AG04450 (cell line): ENCODE measurements around the gene DDR2. TPM values are rescaled to one million over a fixed set of nuclear protein-coding genes. Genes with fewer than 3 reads are reported as not detected.

Experiments used
- CTCF ChIA-PET: fragments of 300-600, 350-600 bp; formaldehyde crosslinking; extraction: SDS; loops from one replicate; lab custom pipeline; 2022; ENCODE audit warnings: antibody characterized with exemption, inconsistent platforms; lab: Charles Lee
- POLR2A ChIA-PET: fragments of 350-600 bp; formaldehyde crosslinking; extraction: SDS; loops from one replicate; lab custom pipeline; 2021; ENCODE audit warnings: antibody characterized with exemption, inconsistent platforms; lab: Yijun Ruan, JAX
- DNase-seq: peaks from one replicate; pipeline ENCODE4 v3.0.0-alpha.2; 2011; ENCODE audit warnings: low read depth, low spot score
- H3K27ac ChIP-seq: one replicate; pipeline ENCODE4 v1.5.1; 2012; ENCODE audit warnings: low read depth, low read length, control low read depth
- H3K27me3 ChIP-seq: one replicate; pipeline ENCODE4 v1.6.0; 2012; ENCODE audit warnings: low read length; ENCODE audit not compliant: control insufficient read depth, insufficient read depth
- H3K4me3 ChIP-seq: 2 replicates; pipeline ENCODE4 v1.5.1; 2011; ENCODE audit warnings: mild to moderate bottlenecking, low read depth, low read length, control low read depth
- H3K9me3 ChIP-seq: 2 replicates; pipeline ENCODE4 v1.5.1; 2012; ENCODE audit warnings: low read length; ENCODE audit not compliant: control insufficient read depth, insufficient read depth
- polyA plus RNA-seq: library from polyadenylated mRNA; depleted of rRNA; stranded (reverse); fragments of >200 nt; gene quantifications from 2 replicates; pipeline ENCODE4 v1.2.3, GENCODE V29; 2011
- TF ChIP-seq, protein P1 (sequence below): IDR thresholded peaks from 2 replicates; pipeline ENCODE4 v1.5.1; 2011; ENCODE audit warnings: low read depth, low read length, control low read depth, inconsistent platforms

Gene DDR2
- polyA plus RNA-seq, 1 experiment = 194 TPM

DNA sequence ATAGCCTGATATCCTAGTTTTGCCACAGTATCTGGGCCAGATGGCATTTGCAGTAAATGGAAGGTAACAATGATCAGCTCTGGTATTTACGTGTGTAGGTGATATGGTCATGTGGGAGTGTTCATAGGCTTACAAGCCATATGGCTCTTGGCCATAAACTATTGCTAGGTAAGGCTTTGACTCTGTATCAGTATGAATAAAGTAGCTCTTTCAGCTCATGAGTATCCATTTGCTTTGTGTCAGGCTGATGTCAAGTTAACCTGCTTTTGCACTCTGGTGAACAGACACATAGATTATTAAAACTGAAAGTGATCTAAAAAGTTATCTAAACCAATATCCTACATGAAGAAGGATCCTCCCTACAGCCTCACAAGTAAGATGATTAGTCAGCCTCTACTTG is 69.0 kb downstream of the DDR2 start:
- POLR2A ChIA-PET = interaction anchor here (0.7 kb wide), 1 partner anchor 43 kb away, joined by 4 read pairs; no protein-coding TSS in a partner anchor
- CTCF ChIA-PET = interaction anchor here (0.7 kb wide), 1 partner anchor 28 kb away, joined by 3 read pairs; no protein-coding TSS in a partner anchor
- TF ChIP-seq, protein P1, sequence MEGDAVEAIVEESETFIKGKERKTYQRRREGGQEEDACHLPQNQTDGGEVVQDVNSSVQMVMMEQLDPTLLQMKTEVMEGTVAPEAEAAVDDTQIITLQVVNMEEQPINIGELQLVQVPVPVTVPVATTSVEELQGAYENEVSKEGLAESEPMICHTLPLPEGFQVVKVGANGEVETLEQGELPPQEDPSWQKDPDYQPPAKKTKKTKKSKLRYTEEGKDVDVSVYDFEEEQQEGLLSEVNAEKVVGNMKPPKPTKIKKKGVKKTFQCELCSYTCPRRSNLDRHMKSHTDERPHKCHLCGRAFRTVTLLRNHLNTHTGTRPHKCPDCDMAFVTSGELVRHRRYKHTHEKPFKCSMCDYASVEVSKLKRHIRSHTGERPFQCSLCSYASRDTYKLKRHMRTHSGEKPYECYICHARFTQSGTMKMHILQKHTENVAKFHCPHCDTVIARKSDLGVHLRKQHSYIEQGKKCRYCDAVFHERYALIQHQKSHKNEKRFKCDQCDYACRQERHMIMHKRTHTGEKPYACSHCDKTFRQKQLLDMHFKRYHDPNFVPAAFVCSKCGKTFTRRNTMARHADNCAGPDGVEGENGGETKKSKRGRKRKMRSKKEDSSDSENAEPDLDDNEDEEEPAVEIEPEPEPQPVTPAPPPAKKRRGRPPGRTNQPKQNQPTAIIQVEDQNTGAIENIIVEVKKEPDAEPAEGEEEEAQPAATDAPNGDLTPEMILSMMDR = no peak

DNA sequence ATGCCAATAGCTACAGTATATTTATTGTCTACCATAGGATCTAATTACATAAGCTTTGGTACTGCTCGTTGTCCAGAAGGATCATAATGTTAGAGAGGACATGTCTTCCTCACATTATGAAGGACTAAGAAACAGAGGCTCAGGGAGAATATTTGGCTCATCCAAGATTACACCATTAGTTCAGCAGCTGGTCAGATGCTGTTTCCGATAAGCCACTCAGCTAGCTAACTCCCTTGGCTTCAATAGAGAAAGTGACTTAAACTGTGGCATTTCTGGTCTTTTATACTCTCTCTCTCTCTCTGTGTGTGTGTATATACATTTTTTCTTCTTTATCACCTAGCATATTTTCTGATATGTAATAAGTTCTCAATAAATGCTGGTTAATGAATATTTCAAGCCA is 70.4 kb downstream of the DDR2 start:
- ChIA-PET CTCF (no interaction called here), POLR2A (no interaction called here)
- no peak for DNase-seq
- no peaks in the 10 kb centered on the region for H3K27me3 ChIP-seq
- TF ChIP-seq, protein P1 = no peak
- no peak overlapping the region for H3K27ac ChIP-seq
- H3K4me3 ChIP-seq = no peak overlapping the region
- no peaks in the 10 kb centered on the region for H3K9me3 ChIP-seq

More for the DNA sequence above, 69.0 kb downstream of the DDR2 start:
- H3K27me3 ChIP-seq = no peaks in the 10 kb centered on the region
- H3K27ac ChIP-seq = no peak overlapping the region
- no peak for DNase-seq
- H3K4me3 ChIP-seq = no peak overlapping the region
- no peaks in the 10 kb centered on the region for H3K9me3 ChIP-seq

DNA sequence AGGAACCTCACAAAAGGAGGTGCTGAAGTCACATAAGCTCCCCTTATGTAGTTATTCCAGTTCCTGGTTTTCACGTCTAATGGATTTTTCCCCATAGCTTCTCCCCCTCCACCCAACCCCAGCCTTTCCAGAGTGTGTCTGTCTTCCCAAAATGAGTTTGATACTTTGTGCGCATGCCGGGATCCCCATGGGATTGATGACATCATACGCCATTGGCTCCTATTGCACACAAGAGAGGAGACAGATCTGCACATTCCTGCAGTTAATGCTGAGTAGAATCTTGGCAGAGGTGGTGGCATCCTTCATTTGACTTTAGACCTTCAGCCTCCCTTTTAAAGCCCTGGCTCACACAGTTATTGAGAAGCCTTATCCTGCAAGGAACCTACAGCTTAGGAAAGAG is 71.4 kb downstream of the DDR2 start:
- no peak overlapping the region for H3K4me3 ChIP-seq
- ChIA-PET CTCF (no interaction called here), POLR2A (no interaction called here)
- H3K27ac ChIP-seq = no peak overlapping the region
- no peaks in the 10 kb centered on the region for H3K9me3 ChIP-seq
- no peaks in the 10 kb centered on the region for H3K27me3 ChIP-seq
- TF ChIP-seq, protein P1 = no peak
- DNase-seq = no peak

DNA sequence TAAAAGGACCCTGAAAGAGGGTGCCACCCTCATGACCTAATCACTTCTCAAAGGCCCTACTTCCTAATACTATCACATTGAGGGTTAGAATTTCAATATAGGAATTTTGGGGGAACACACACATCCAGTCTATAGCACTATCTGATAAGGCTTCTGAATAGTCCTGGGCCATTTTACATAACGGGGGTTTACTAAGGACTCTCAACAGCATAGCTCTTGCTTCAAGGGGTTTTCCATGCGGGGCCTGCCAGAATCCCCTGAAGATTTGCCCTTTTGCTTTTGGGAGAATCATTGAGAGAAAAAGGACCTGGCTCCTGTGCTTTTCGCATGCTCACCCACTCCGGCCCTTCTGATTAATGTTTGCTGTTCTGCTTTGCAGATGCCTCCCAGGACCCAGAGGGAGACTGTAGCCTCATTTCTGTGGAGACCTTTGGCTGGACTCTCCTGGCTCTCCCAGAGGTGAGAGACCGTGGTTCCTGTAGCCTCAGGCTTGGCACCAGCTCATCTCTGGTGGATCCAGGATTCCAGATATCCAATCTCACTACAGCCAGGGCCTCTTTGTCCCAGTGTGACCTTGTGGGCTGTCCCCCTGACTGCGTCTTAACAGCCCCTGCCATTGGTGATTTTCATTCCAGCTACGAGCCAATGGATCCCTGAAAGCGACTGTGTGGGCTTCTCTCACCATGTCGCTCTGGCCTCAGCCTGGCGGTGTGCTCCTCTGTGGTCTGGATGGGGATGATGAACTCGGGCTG is 72.6 kb downstream of the DDR2 start:
- DNase-seq = no peak
- no peaks in the 10 kb centered on the region for H3K9me3 ChIP-seq
- H3K27me3 ChIP-seq = no peaks in the 10 kb centered on the region
- no peak overlapping the region for H3K27ac ChIP-seq
- CTCF ChIA-PET = no interaction called here
- TF ChIP-seq, protein P1 = no peak
- H3K4me3 ChIP-seq = no peak overlapping the region
- POLR2A ChIA-PET = no interaction called here

DNA sequence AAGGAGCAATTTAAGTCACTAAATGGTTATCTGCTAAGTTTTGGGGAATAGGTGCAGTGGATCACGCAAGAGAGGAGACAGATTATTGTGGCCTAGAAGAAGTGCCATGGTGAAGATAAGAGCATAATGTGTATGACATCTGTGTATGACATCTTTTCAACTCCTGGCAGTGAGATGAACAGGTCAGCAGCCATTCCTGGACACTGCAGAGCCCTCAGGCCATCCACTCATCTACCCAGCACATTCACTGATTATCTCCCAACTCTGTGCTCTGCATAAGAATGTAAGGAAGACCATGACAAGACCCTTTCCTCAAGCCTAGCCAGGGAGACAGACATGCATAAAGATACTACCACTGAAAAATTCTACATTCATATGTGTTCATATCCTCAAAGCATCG is 73.7 kb downstream of the DDR2 start:
- no peak for DNase-seq
- POLR2A ChIA-PET = no interaction called here
- TF ChIP-seq, protein P1 = no peak
- no peak overlapping the region for H3K27ac ChIP-seq
- CTCF ChIA-PET = no interaction called here
- H3K4me3 ChIP-seq = no peak overlapping the region
- H3K9me3 ChIP-seq = no peaks in the 10 kb centered on the region
- no peaks in the 10 kb centered on the region for H3K27me3 ChIP-seq
